Measurements from ENCODE around the gene ALOX15B.
A peak's percentile ranks its signal among the peaks of the same experiment; 100 is the strongest.
"Not testable (repeated sequence)": the region's sequence is repeated elsewhere in the genome, so short reads cannot be mapped to it uniquely, and the experiment has no call there.

The ALOX15B gene

DNA sequence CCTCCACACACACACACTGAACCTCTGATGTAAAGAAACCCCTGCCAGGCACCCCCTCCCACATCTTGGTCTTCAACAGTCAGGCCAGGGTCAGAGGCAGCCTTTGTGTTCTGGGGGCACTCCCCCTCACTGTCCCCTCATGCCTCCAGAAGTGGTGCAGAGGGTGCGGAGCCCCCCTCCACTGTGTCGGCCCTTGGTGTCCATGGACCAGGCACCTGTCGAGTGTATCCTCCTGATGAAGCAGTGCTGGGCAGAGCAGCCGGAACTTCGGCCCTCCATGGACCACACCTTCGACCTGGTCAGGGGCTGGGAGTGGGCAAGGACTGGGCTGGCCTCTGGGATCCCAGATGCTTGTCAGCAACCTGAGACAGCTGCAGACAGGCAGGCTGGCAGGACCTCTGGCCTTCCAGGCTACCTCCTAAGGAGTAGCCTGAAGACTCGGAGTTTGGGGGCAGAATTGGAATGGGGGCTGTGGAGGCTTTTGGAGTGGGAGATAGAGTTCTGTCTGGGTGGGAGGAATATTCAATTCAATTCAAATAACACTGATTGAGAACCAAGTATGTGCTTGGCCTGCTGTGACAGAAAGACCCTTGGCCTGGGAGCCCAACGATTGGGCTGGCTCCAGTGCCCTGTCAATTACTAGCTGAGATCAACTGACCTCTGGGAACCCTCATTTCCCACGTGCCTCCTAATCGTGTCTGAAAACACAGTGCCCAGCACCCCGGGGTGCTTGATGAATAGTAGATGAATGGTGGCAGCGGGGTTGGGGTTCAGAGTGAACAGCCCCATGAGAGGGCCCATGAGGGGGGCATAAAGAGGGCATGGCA is 24.9 kb upstream of the ALOX15B start:
- DNase-seq (ENCODE audit: low spot score) = no peak

GRCh38 chr17:8014558-8014850 is 24.4 kb upstream of the ALOX15B start:
- no peak for DNase-seq (ENCODE audit: low spot score)

DNA sequence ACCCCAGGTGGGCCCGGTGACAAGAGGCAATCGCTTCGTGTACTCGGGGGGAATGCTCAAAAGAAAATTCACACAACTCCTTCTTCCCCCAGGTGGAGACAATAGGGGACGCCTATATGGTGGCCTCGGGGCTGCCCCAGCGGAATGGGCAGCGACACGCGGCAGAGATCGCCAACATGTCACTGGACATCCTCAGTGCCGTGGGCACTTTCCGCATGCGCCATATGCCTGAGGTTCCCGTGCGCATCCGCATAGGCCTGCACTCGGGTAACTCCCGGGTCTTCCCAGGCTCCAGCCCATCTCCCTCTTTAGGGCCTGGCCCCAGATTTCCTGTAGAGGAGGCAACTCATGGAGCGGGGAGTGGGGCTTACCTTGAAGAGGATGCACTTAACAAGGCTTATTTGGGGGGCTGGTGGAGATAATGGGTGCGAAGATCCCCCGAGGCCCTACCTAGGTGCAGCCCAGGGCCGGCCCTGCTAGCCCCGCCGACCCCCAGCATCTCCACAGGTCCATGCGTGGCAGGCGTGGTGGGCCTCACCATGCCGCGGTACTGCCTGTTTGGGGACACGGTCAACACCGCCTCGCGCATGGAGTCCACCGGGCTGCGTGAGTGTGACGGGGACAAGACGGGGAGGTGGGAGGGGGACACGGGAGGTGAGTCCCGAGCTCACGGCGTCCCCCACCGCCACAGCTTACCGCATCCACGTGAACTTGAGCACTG is 23.5 kb upstream of the ALOX15B start:
- DNase-seq (ENCODE audit: low spot score) = no peak

GRCh38 chr17:8015957-8016631 is 22.8 kb upstream of the ALOX15B start:
- DNase-seq (ENCODE audit: low spot score) = no peak

GRCh38 chr17:8016632-8017424 is 22.0 kb upstream of the ALOX15B start:
- DNase-seq (ENCODE audit: low spot score) = peak; percentile 33

- DNase-seq (ENCODE audit: low spot score) = no peak
Observed at GRCh38 chr17:8018436-8018835, 20.4 kb upstream of the ALOX15B start.

- no peak for DNase-seq (ENCODE audit: low spot score)
Observed at GRCh38 chr17:8019166-8019565, 19.7 kb upstream of the ALOX15B start.

DNA sequence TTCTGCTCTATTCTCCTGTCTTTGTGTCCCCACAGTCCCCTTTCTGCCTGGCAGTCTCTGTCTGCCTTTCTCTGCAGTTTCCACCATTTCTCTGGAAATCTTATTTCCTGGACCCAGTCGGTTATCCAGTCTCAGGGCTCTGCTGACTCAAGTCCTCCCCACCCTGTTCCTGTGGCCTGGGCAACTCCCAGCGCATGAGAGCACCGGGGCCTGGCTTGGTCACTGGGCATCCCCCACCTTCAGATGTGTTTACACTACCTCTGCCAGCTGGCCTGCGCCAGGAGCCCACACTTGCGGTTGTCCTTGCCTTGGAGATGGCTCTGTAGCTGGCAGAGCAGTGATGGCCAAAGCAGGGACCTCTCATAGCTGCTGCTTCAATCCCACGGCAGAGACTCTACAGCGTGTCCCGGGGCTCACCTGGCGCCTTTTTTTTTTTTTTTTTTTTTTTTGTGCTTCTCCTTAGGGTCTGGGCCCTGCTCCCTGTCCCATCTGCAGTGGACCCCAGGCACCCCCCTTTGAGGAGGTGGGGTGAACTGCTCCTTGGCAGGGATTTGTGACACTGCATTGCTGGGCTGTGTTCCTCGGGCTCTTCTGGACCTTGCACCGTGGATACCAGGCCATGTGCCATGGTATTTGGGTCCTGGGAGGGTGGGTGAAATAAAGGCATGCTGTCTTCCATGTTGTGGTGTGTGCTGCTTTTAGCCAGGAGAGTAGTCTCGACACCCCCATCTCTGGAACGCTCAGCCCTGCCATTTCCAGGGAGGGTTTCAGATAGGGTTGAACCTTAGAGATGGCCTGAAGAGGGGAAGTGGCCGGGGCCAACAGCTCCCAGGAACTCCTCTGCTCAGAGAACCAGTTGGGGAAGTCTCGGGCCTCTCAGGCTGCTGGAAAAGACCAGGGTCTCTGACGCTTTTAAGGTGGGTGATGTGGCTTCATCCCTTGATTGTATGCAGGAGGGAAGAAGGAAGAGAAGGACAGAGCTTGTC is 18.9 kb upstream of the ALOX15B start:
- no peak for DNase-seq (ENCODE audit: low spot score)

GRCh38 chr17:8020776-8021564 is 17.9 kb upstream of the ALOX15B start:
- no peak for DNase-seq (ENCODE audit: low spot score)

DNA sequence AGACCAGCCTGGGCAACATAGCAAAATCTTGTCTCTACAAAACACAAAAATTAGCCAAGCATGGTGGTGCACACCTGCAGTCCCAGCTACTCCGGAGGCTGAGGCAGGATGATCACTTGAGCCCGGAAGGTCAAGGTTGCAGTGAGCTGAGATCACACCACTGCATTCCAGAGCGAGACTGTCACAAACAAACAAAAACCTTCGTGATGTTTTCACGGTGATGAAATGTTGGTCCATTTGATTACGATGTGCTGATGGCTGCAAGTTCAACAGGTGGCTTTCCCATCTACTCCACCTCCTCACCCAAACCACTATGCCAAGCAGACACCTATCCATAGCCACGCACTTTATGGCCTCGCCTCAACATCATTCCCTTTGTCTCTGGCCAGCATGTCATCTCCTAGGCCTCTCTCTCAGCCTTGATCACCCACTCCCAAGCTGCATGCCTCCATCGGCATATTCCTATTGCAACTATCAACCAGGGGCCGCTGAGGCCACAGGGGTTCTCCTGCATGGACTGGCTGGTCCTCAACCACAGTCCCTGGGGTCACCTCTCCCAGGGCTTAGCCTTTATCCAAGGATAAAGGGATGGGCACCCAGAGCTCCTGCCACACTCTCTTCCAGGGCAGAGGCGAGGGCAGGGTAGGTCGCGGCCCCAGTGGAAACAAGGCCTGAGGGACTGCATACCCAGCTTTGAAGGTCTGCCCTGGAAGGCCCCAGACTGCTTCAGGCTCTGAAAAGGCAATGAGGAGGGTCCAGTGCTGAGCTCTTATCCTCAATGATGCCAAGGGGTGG is 17.1 kb upstream of the ALOX15B start:
- no peak for DNase-seq (ENCODE audit: low spot score)

DNA sequence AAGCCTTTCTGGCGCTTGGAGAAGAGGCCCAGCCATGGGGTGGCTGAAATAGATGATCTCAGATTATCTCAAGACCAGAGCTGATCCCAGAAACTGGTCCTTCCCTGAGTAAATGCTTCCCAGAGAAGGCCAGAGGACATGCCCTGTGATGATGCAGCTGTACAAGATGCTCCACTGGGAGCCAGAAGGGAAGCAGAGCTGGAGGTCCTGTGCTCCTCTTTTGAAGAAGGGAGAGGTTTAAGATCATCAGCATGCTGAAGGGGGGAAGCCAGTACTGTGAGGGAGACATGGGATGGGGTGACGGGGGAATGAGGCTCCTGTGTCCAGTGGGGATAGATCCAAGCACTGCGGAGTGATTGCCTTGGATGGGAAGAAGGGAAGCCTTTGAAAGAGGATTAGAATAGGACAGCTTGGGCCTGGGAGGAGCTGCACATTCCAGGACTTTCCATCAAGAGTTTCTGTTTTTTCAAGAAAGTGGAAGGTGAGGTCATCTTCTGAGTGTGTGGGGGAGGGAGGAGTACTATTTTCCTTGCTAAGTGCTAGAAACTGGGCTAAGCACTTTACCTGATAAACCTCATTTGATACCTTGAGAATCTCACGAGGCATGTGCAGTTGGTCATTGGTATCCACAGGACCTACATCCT is 16.4 kb upstream of the ALOX15B start:
- DNase-seq (ENCODE audit: low spot score) = no peak

GRCh38 chr17:8024161-8024560 is 14.7 kb upstream of the ALOX15B start:
- not testable (repeated sequence) for DNase-seq (ENCODE audit: low spot score)

GRCh38 chr17:8025176-8025911 is 13.5 kb upstream of the ALOX15B start:
- no peak for DNase-seq (ENCODE audit: low spot score)

- DNase-seq (ENCODE audit: low spot score) = no peak
Observed at GRCh38 chr17:8029121-8029520, 9.7 kb upstream of the ALOX15B start.

GRCh38 chr17:8031261-8031661 is 7.6 kb upstream of the ALOX15B start:
- no peak for DNase-seq (ENCODE audit: low spot score)

GRCh38 chr17:8031950-8032349 is 6.9 kb upstream of the ALOX15B start:
- no peak for DNase-seq (ENCODE audit: low spot score)

- DNase-seq (ENCODE audit: low spot score) = no peak
Observed at GRCh38 chr17:8032442-8032841, 6.4 kb upstream of the ALOX15B start.

- no peak for DNase-seq (ENCODE audit: low spot score)
Observed at GRCh38 chr17:8039611-8040168, 831 bp downstream of the ALOX15B start.

Measured in hematopoietic multipotent progenitor cell treated with erythropoietin and hydrocortisone succinate and interleukin-3 and kit ligand, for 15 days (in vitro differentiated cells).